CD4-positive, alpha-beta memory T cell (primary cell): Measurements from ENCODE around the gene ARID4A. TPM values are rescaled to one million over a fixed set of nuclear protein-coding genes. Genes with fewer than 3 reads are reported as not detected.

Experiments
- CTCF ChIA-PET: fragments of 350-600 bp; sonication (Branson Sonifier 250); formaldehyde crosslinking; loops from one replicate; lab custom pipeline; 2021; ENCODE audit warnings: inconsistent platforms; ENCODE audit not compliant: partially characterized antibody; lab: Charles Lee
- POLR2A ChIA-PET: fragments of 350-600 bp; sonication (Branson Sonifier 250); formaldehyde crosslinking; loops from one replicate; lab custom pipeline; 2021; ENCODE audit not compliant: partially characterized antibody; lab: Charles Lee
- DNase-seq, 5 donors: peaks; one replicate each; pipeline versions ENCODE4 v3.0.0 to v3.0.0-alpha.2; 2020 to 2022; ENCODE audit warnings: mixed read lengths in 1 of 5
- H3K27ac ChIP-seq: one replicate; pipeline ENCODE4 v1.7.0; 2013; ENCODE audit warnings: low read depth, low read length
- H3K27me3 ChIP-seq: 2 replicates; pipeline ENCODE4 v1.7.0; 2013; ENCODE audit warnings: mild to moderate bottlenecking, low read length, moderate library complexity; ENCODE audit not compliant: insufficient read depth
- H3K36me3 ChIP-seq: 2 replicates; pipeline ENCODE4 v1.7.0; 2013; ENCODE audit warnings: mild to moderate bottlenecking, low read length, moderate library complexity; ENCODE audit not compliant: insufficient read depth
- H3K4me1 ChIP-seq: 2 replicates; pipeline ENCODE4 v1.7.0; 2013; ENCODE audit warnings: mild to moderate bottlenecking, low read length, moderate library complexity; ENCODE audit not compliant: insufficient read depth
- H3K4me3 ChIP-seq, 2 donors: one replicate each; pipeline ENCODE4 v1.7.0; 2013; ENCODE audit warnings: low read length in 2 of 2, mild to moderate bottlenecking in 1 of 2
- H3K9me3 ChIP-seq, 2 donors: one replicate each; pipeline ENCODE4 v1.7.0; 2013; ENCODE audit warnings: low read length in 2 of 2, control low read depth in 1 of 2; ENCODE audit not compliant: control insufficient read depth in 1 of 2
- H3K27ac Mint-ChIP-seq, 7 donors: one replicate each; pipeline ENCODE4 v1.8.0; 2020 to 2021; ENCODE audit warnings: mixed read lengths in 7 of 7, mild to moderate bottlenecking in 6 of 7, inconsistent platforms in 3 of 7, moderate library complexity in 3 of 7
- H3K27me3 Mint-ChIP-seq, 2 donors: one replicate each; pipeline ENCODE4 v1.8.0; 2020 to 2021; ENCODE audit warnings: mixed read lengths in 2 of 2
- H3K36me3 Mint-ChIP-seq, 2 donors: one replicate each; pipeline ENCODE4 v1.8.0; 2020 to 2021; ENCODE audit warnings: mixed read lengths in 2 of 2, inconsistent platforms in 1 of 2, mild to moderate bottlenecking in 1 of 2
- H3K4me1 Mint-ChIP-seq, 4 donors: one replicate each; pipeline ENCODE4 v1.8.0; 2020 to 2021; ENCODE audit warnings: mixed read lengths in 4 of 4, mild to moderate bottlenecking in 1 of 4
- H3K4me3 Mint-ChIP-seq, 8 donors: one replicate each; pipeline ENCODE4 v1.8.0; 2020 to 2021; ENCODE audit warnings: mixed read lengths in 8 of 8, mild to moderate bottlenecking in 7 of 8, moderate library complexity in 6 of 8, inconsistent platforms in 3 of 8
- H3K9me3 Mint-ChIP-seq, 8 donors: one replicate each; pipeline ENCODE4 v1.8.0; 2020 to 2021; ENCODE audit warnings: mixed read lengths in 8 of 8, mild to moderate bottlenecking in 5 of 8, inconsistent platforms in 3 of 8, moderate library complexity in 1 of 8
- intact Hi-C: fragments of 100-400 bp; cut with micrococcal nuclease; formaldehyde crosslinking; loops from one replicate; pipeline ENCODE4 v1.15.1; 2023
- polyA plus RNA-seq, 2 donors: library from polyadenylated mRNA; unstranded; fragments of 300-500 nt; fragmentation: Illumina TruSeq; gene quantifications; one replicate each; pipeline ENCODE4 v1.2.3, GENCODE V29; 2021
- total RNA-seq, 2 experiments: library from RNA; stranded (reverse); gene quantifications; one replicate each; pipeline ENCODE4 v1.2.3, GENCODE V29; 2021

Gene ARID4A
- total and polyA plus RNA-seq, 4 experiments from 2014 or later, result 12.8 to 84.1 (median 58.8) TPM

GRCh38 chr14:58281969-58282368 is 16.4 kb upstream of the ARID4A start:
- H3K27ac ChIP-seq, result peak overlapping the region; percentile 53
- H3K4me3 ChIP-seq, result no peak overlapping the region
- POLR2A ChIA-PET, result interaction anchor here (0.6 to 2.0 kb wide), 4 partner anchors 16 to 52 kb away, joined by 3 to 10 read pairs (median 4); partner anchors contain the start of genes ARID4A and PSMA3
- no peaks in the 10 kb centered on the region for H3K9me3 ChIP-seq
- Mint-ChIP-seq H3K9me3 (peaks cover 0 to 2% (median 0%) of the 10 kb centered on the region in 8 donors), H3K4me3 (peak overlapping the region in 5 of 8 donors; percentile 22 to 79 (median 51)), H3K36me3 (peaks cover 46 to 76% of the 10 kb centered on the region in 2 donors), H3K27me3 (no peaks in the 10 kb centered on the region), H3K27ac (peak overlapping the region; percentile 80 to 93 (median 89)), H3K4me1 (peaks cover 51 to 70% (median 55%) of the 10 kb centered on the region in 4 donors)
- no peak for DNase-seq
- peaks cover 30% of the 10 kb centered on the region for H3K36me3 ChIP-seq
- CTCF ChIA-PET, result interaction anchor here (1.1 kb wide), 1 partner anchor 18 kb away, joined by 3 read pairs; no protein-coding TSS in a partner anchor
- H3K4me1 ChIP-seq, result peaks cover 68% of the 10 kb centered on the region
- intact Hi-C loops, result loop anchor here (2.0 kb wide), 1 partner anchor 15 kb away; no protein-coding TSS in a partner anchor
- no peaks in the 10 kb centered on the region for H3K27me3 ChIP-seq

- ChIA-PET POLR2A (interaction anchor here (0.6 to 2.0 kb wide), 2 partner anchors 15 to 21 kb away, joined by 3 to 10 read pairs; partner anchors contain the start of gene ARID4A), CTCF (interaction anchor here (1.1 kb wide), 1 partner anchor 19 kb away, joined by 3 read pairs; no protein-coding TSS in a partner anchor)
- intact Hi-C loops, result no loop called here
- H3K4me1 ChIP-seq, result peaks cover 63% of the 10 kb centered on the region
- H3K4me3 Mint-ChIP-seq, result no peak overlapping the region
- no peak for DNase-seq
- no peaks in the 10 kb centered on the region for H3K27me3 Mint-ChIP-seq
- peaks cover 54 to 76% (median 61%) of the 10 kb centered on the region in 4 donors for H3K4me1 Mint-ChIP-seq
- H3K36me3 ChIP-seq, result peaks cover 41% of the 10 kb centered on the region
- peaks cover 47 to 78% of the 10 kb centered on the region in 2 donors for H3K36me3 Mint-ChIP-seq
- H3K27me3 ChIP-seq, result no peaks in the 10 kb centered on the region
- H3K9me3 ChIP-seq, result no peaks in the 10 kb centered on the region
- no peak overlapping the region for H3K4me3 ChIP-seq
- H3K27ac Mint-ChIP-seq, result peak overlapping the region in 4 of 7 donors; percentile 74 to 89 (median 82)
- H3K9me3 Mint-ChIP-seq, result peaks cover 0 to 2% (median 0%) of the 10 kb centered on the region in 8 donors
- H3K27ac ChIP-seq, result no peak overlapping the region
Measured at GRCh38 chr14:58282925-58283593, 15.3 kb upstream of the ARID4A start.

- no peaks in the 10 kb centered on the region for H3K27me3 ChIP-seq
- Mint-ChIP-seq H3K36me3 (peaks cover 51 to 78% of the 10 kb centered on the region in 2 donors), H3K9me3 (peaks cover 0 to 2% (median 0%) of the 10 kb centered on the region in 8 donors), H3K4me3 (no peak overlapping the region), H3K27me3 (no peaks in the 10 kb centered on the region), H3K27ac (peak overlapping the region in 4 of 7 donors; percentile 2 to 85 (median 72)), H3K4me1 (peaks cover 55 to 79% (median 65%) of the 10 kb centered on the region in 4 donors)
- H3K4me3 ChIP-seq, result no peak overlapping the region
- H3K9me3 ChIP-seq, result no peaks in the 10 kb centered on the region
- no peak overlapping the region for H3K27ac ChIP-seq
- intact Hi-C loops, result no loop called here
- DNase-seq, result no peak
- peaks cover 47% of the 10 kb centered on the region for H3K36me3 ChIP-seq
- ChIA-PET CTCF (no interaction called here), POLR2A (interaction anchor here (0.6 kb wide), 2 partner anchors 15 to 22 kb away, joined by 3 read pairs; partner anchors contain the start of gene ARID4A)
- peaks cover 69% of the 10 kb centered on the region for H3K4me1 ChIP-seq
Measured at GRCh38 chr14:58283730-58284129, 14.6 kb upstream of the ARID4A start.

- Histone ChIP-seq H3K27me3 (no peaks in the 10 kb centered on the region), H3K9me3 (no peaks in the 10 kb centered on the region), H3K36me3 (peaks cover 52% of the 10 kb centered on the region), H3K4me3 (no peak overlapping the region), H3K27ac (no peak overlapping the region), H3K4me1 (peaks cover 75% of the 10 kb centered on the region)
- Mint-ChIP-seq H3K27ac (peak overlapping the region in 6 of 7 donors; percentile 30 to 87 (median 54)), H3K9me3 (peaks cover 0 to 4% (median 0%) of the 10 kb centered on the region in 8 donors), H3K36me3 (peaks cover 54 to 79% of the 10 kb centered on the region in 2 donors), H3K4me3 (peak overlapping the region in 3 of 8 donors; percentile 38 to 63 (median 50)), H3K27me3 (no peaks in the 10 kb centered on the region), H3K4me1 (peaks cover 63 to 82% (median 69%) of the 10 kb centered on the region in 4 donors)
- POLR2A ChIA-PET, result interaction anchor here (0.9 to 2.3 kb wide), 2 partner anchors 13 to 14 kb away, joined by 4 to 9 read pairs; partner anchors contain the start of gene ARID4A
- CTCF ChIA-PET, result no interaction called here
- intact Hi-C loops, result no loop called here
- DNase-seq, result no peak
Measured at GRCh38 chr14:58285132-58285531, 13.2 kb upstream of the ARID4A start.

GRCh38 chr14:58287607-58288042 is 10.7 kb upstream of the ARID4A start:
- ChIA-PET POLR2A (interaction anchor here (0.5 to 1.0 kb wide), 3 partner anchors 11 to 29 kb away, joined by 3 read pairs; no protein-coding TSS in a partner anchor), CTCF (no interaction called here)
- no peak overlapping the region for H3K27ac ChIP-seq
- Mint-ChIP-seq H3K36me3 (peaks cover 54 to 72% of the 10 kb centered on the region in 2 donors), H3K4me3 (no peak overlapping the region), H3K27ac (peak overlapping the region in 3 of 7 donors; percentile 10 to 54 (median 43)), H3K9me3 (peaks cover 0 to 2% (median 0%) of the 10 kb centered on the region in 8 donors), H3K4me1 (peaks cover 49 to 74% (median 58%) of the 10 kb centered on the region in 4 donors), H3K27me3 (no peaks in the 10 kb centered on the region)
- H3K9me3 ChIP-seq, result no peaks in the 10 kb centered on the region
- no peak overlapping the region for H3K4me3 ChIP-seq
- intact Hi-C loops, result no loop called here
- H3K4me1 ChIP-seq, result peaks cover 58% of the 10 kb centered on the region
- H3K27me3 ChIP-seq, result no peaks in the 10 kb centered on the region
- DNase-seq, result no peak
- peaks cover 61% of the 10 kb centered on the region for H3K36me3 ChIP-seq

GRCh38 chr14:58288106-58288792 is 10.1 kb upstream of the ARID4A start:
- peaks cover 61% of the 10 kb centered on the region for H3K36me3 ChIP-seq
- CTCF ChIA-PET, result no interaction called here
- Mint-ChIP-seq H3K27ac (peak overlapping the region in 2 of 7 donors; percentile 28 to 65), H3K27me3 (no peaks in the 10 kb centered on the region), H3K36me3 (peaks cover 56 to 73% of the 10 kb centered on the region in 2 donors), H3K4me3 (peak overlapping the region in 1 of 8 donors; percentile 33), H3K4me1 (peaks cover 48 to 76% (median 56%) of the 10 kb centered on the region in 4 donors), H3K9me3 (peaks cover 0 to 2% (median 0%) of the 10 kb centered on the region in 8 donors)
- no peaks in the 10 kb centered on the region for H3K27me3 ChIP-seq
- H3K27ac ChIP-seq, result no peak overlapping the region
- H3K4me3 ChIP-seq, result no peak overlapping the region
- peaks cover 55% of the 10 kb centered on the region for H3K4me1 ChIP-seq
- intact Hi-C loops, result no loop called here
- no peaks in the 10 kb centered on the region for H3K9me3 ChIP-seq
- no peak for DNase-seq
- POLR2A ChIA-PET, result interaction anchor here (1.0 kb wide), 1 partner anchor 30 kb away, joined by 3 read pairs; no protein-coding TSS in a partner anchor
